Panc1 (cell line): Measurements from ENCODE around the gene LRRFIP2.

Experiments
- POLR2AphosphoS5 ChIP-seq: IDR thresholded peaks from 2 replicates; pipeline ENCODE4 v1.6.1; 2012; ENCODE audit warnings: mild to moderate bottlenecking, low read depth, low read length, moderate library complexity
- REST ChIP-seq, 2 experiments: IDR thresholded peaks; 2 replicates each; pipeline ENCODE4 v1.6.1; 2011 to 2012; ENCODE audit warnings: low read depth in 2 of 2, control low read depth in 1 of 2, low read length in 1 of 2, mild to moderate bottlenecking in 1 of 2, moderate library complexity in 1 of 2; ENCODE audit not compliant: insufficient read depth in 1 of 2
- SIN3A ChIP-seq: IDR thresholded peaks from 2 replicates; pipeline ENCODE4 v1.6.1; 2012; ENCODE audit warnings: low read depth, mild to moderate bottlenecking, low read length, moderate library complexity, borderline replicate concordance; ENCODE audit not compliant: insufficient read depth
- TF ChIP-seq, protein P1 (sequence below): fragments of 450-650 bp; IDR thresholded peaks from 2 replicates; pipeline ENCODE4 v1.5.1; 2017; ENCODE audit warnings: mild to moderate bottlenecking

DNA sequence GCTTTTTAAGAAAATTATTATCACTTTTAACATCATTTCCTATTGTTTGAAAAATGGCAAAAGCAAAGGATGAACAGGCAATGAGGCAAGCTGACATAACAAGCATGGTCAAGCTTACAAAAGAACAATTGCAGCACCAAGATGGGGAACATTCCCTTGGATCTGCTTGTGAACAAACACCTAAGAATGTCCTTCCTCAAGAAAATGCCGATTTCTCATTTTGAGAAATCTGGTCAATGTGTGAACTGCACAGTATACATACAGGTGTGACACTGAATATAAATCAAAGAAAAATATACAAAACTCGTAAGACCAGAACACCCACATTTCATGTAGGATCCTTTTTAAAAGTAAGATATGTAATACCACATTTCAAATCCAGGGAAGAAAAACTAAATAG is 58.9 kb downstream of the LRRFIP2 start:
- TF ChIP-seq, protein P1, sequence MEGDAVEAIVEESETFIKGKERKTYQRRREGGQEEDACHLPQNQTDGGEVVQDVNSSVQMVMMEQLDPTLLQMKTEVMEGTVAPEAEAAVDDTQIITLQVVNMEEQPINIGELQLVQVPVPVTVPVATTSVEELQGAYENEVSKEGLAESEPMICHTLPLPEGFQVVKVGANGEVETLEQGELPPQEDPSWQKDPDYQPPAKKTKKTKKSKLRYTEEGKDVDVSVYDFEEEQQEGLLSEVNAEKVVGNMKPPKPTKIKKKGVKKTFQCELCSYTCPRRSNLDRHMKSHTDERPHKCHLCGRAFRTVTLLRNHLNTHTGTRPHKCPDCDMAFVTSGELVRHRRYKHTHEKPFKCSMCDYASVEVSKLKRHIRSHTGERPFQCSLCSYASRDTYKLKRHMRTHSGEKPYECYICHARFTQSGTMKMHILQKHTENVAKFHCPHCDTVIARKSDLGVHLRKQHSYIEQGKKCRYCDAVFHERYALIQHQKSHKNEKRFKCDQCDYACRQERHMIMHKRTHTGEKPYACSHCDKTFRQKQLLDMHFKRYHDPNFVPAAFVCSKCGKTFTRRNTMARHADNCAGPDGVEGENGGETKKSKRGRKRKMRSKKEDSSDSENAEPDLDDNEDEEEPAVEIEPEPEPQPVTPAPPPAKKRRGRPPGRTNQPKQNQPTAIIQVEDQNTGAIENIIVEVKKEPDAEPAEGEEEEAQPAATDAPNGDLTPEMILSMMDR = no peak
- TF ChIP-seq POLR2AphosphoS5 (no peak), SIN3A (no peak), REST (IDR thresholded peaks at IDR 0.05; ENCODE audit: insufficient read depth in 1 of 2, low read depth in 2 of 2, low read length in 1 of 2) (no peak)
